ENCODE data around the gene IP6K1. TPM values are rescaled to one million over a fixed set of nuclear protein-coding genes. Genes with fewer than 3 reads are reported as not detected.

IP6K1 gene
- total and polyA plus RNA-seq, 11 donors: 8.9 to 36.6 (median 20.4) TPM

DNA sequence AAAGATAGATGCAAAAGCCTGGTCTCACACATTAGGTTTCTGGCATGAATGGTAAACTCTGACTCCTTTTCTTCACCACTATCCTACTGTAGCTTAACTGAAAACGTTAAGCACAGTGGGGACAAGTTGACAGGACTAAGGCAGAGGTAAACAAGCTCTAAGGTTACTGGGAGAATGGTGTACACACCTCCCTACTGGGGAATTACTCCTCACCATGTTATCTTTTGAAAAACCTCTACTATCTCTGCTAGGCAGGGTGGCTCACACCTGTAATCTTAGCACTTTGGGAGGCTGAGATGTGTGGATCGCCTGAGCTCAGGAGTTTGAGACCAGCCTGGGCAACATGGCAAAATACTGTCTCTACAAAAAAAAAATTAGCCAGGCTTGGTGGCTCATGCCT lies 29.1 kb downstream of the IP6K1 start:
- peaks cover 0 to 43% (median 6%) of the 10 kb centered on the region in 12 donors for H3K4me1 ChIP-seq
- DNase-seq: no peak
- WGBS, 4 donors: 64 to 81% (median 67%) methylated on average over 2 of the region's 2 CpGs
- no peak overlapping the region for H3K4me3 ChIP-seq
- ATAC-seq: no peak
- TF ChIP-seq, protein P1, sequence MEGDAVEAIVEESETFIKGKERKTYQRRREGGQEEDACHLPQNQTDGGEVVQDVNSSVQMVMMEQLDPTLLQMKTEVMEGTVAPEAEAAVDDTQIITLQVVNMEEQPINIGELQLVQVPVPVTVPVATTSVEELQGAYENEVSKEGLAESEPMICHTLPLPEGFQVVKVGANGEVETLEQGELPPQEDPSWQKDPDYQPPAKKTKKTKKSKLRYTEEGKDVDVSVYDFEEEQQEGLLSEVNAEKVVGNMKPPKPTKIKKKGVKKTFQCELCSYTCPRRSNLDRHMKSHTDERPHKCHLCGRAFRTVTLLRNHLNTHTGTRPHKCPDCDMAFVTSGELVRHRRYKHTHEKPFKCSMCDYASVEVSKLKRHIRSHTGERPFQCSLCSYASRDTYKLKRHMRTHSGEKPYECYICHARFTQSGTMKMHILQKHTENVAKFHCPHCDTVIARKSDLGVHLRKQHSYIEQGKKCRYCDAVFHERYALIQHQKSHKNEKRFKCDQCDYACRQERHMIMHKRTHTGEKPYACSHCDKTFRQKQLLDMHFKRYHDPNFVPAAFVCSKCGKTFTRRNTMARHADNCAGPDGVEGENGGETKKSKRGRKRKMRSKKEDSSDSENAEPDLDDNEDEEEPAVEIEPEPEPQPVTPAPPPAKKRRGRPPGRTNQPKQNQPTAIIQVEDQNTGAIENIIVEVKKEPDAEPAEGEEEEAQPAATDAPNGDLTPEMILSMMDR (IDR thresholded peaks at IDR 0.05): no peak
- no peak for TF ChIP-seq POLR2A (IDR thresholded peaks at IDR 0.05)
- intact Hi-C loops (cut with DNase I): no loop called here
- peaks cover 0 to 9% (median 0%) of the 10 kb centered on the region in 9 donors for H3K36me3 ChIP-seq
- no peak overlapping the region for H3K27ac ChIP-seq
- H3K9me3 ChIP-seq: no peaks in the 10 kb centered on the region
- no peaks in the 10 kb centered on the region for H3K27me3 ChIP-seq

DNA sequence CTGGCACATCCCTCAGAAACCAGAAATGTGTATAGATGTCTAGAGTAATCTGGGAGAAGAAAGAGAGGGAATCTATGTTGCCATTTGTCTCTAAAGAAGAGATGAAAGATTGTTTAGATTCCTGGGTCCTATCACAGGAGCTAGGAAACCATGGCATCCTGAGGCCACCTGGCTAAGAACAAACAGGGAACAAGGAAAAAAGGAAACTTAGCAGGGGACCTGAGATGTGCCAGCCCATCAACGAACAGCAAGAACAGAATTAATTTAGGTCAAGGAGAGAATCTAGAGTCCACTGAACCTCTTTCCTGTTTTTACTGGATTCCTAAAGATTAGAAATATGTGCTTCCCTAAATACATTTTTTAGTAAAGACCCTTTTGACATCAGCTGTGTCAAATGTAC lies 30.3 kb downstream of the IP6K1 start:
- ATAC-seq (no peak), DNase-seq (no peak)
- intact Hi-C loops (cut with DNase I): no loop called here
- Histone ChIP-seq H3K27me3 (no peaks in the 10 kb centered on the region), H3K27ac (no peak overlapping the region), H3K36me3 (peaks cover 0 to 7% (median 0%) of the 10 kb centered on the region in 9 donors), H3K4me1 (peaks cover 0 to 43% (median 6%) of the 10 kb centered on the region in 12 donors), H3K9me3 (no peaks in the 10 kb centered on the region), H3K4me3 (no peak overlapping the region)
- TF ChIP-seq, protein P1 (IDR thresholded peaks at IDR 0.05): no peak
- TF ChIP-seq POLR2A (IDR thresholded peaks at IDR 0.05): no peak
- WGBS, 4 donors: 67 to 74% (median 70%) methylated on average over 1 of the region's 1 CpG

DNA sequence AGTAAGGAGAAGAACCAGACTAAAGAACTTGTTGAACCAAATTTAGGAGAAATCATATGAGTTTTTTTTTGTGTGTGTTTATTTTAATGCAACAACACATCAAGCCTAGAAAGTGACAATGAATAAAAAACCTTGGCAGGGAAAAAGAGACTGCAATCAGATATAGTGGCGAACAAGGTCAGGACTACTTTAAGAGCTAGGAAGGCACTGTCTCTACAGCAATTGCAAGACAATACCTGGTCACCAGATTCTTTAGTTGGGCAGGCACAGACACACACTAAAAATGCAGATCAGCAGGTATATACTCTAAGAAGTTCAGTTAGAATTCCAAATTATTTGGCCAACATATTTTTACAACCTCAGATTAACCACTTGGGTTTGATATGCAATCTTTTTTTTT lies 31.8 kb downstream of the IP6K1 start:
- intact Hi-C loops (cut with DNase I): no loop called here
- H3K4me1 ChIP-seq: peaks cover 0 to 51% (median 8%) of the 10 kb centered on the region in 12 donors
- DNase-seq (no peak), ATAC-seq (no peak)
- peaks cover 0 to 9% (median 0%) of the 10 kb centered on the region in 9 donors for H3K36me3 ChIP-seq
- no peaks in the 10 kb centered on the region for H3K9me3 ChIP-seq
- H3K27ac ChIP-seq: no peak overlapping the region
- 61 to 79% (median 69%) methylated on average over 1 of the region's 1 CpG for whole genome bisulfite sequencing, 4 donors
- H3K27me3 ChIP-seq: no peaks in the 10 kb centered on the region
- H3K4me3 ChIP-seq: no peak overlapping the region
- TF ChIP-seq, protein P1 (IDR thresholded peaks at IDR 0.05): no peak
- TF ChIP-seq POLR2A (IDR thresholded peaks at IDR 0.05): no peak

DNA sequence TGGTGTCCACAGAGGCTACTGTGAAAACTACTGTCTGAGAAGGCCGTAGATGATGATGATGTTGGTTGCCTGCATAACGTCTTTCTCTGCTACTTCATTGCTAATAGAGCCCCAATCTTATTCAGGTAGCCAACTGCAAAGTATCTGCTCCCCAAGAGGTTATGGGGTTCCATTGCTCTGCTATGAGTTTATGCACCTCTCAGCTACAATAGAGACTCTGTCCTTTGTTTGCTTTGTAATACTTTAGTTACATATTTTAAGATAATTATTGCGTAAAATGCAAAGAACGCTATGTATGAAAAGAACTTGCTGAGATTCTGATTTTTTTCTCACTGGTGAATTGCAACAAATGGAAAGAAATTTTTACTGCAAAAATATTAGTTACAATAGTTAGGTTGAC lies 34.8 kb downstream of the IP6K1 start:
- ATAC-seq: no peak

More for the DNA sequence above, 34.8 kb downstream of the IP6K1 start:
- 93 to 96% (median 94%) methylated on average over 4 of the region's 4 CpGs for WGBS, 4 donors
- Histone ChIP-seq H3K36me3 (peaks cover 0 to 28% (median 19%) of the 10 kb centered on the region in 9 donors), H3K9me3 (no peaks in the 10 kb centered on the region), H3K27me3 (no peaks in the 10 kb centered on the region), H3K4me1 (peaks cover 0 to 38% (median 6%) of the 10 kb centered on the region in 12 donors), H3K4me3 (no peak overlapping the region), H3K27ac (no peak overlapping the region)
- TF ChIP-seq, protein P1 (IDR thresholded peaks at IDR 0.05): no peak
- TF ChIP-seq POLR2A (IDR thresholded peaks at IDR 0.05): no peak
- intact Hi-C loops (cut with DNase I): no loop called here
- no peak for DNase-seq
